NCI-H748 (cell line): ENCODE results near the gene ATP6V1G2.
A peak's percentile ranks its signal among the peaks of the same experiment; 100 is the strongest.

Source experiments
- DNase-seq: peaks from one replicate; lab custom pipeline; 2025; ENCODE audit not compliant: unreplicated experiment; lab: John Stamatoyannopoulos, UW

ATP6V1G2 gene

GRCh38 chr6:31575952-31576685, 29.7 kb upstream of the ATP6V1G2 start:
- no peak for DNase-seq

DNA sequence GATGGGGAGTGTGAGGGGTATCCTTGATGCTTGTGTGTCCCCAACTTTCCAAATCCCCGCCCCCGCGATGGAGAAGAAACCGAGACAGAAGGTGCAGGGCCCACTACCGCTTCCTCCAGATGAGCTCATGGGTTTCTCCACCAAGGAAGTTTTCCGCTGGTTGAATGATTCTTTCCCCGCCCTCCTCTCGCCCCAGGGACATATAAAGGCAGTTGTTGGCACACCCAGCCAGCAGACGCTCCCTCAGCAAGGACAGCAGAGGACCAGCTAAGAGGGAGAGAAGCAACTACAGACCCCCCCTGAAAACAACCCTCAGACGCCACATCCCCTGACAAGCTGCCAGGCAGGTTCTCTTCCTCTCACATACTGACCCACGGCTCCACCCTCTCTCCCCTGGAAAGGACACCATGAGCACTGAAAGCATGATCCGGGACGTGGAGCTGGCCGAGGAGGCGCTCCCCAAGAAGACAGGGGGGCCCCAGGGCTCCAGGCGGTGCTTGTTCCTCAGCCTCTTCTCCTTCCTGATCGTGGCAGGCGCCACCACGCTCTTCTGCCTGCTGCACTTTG, 29.0 kb upstream of the ATP6V1G2 start, which contains the start of gene TNF:
TSS of gene TNF (plus strand) at position 231 of the 567 bp plus-strand sequence. CDS start at position 408, 177 bp downstream.
- DNase-seq, result no peak

DNA sequence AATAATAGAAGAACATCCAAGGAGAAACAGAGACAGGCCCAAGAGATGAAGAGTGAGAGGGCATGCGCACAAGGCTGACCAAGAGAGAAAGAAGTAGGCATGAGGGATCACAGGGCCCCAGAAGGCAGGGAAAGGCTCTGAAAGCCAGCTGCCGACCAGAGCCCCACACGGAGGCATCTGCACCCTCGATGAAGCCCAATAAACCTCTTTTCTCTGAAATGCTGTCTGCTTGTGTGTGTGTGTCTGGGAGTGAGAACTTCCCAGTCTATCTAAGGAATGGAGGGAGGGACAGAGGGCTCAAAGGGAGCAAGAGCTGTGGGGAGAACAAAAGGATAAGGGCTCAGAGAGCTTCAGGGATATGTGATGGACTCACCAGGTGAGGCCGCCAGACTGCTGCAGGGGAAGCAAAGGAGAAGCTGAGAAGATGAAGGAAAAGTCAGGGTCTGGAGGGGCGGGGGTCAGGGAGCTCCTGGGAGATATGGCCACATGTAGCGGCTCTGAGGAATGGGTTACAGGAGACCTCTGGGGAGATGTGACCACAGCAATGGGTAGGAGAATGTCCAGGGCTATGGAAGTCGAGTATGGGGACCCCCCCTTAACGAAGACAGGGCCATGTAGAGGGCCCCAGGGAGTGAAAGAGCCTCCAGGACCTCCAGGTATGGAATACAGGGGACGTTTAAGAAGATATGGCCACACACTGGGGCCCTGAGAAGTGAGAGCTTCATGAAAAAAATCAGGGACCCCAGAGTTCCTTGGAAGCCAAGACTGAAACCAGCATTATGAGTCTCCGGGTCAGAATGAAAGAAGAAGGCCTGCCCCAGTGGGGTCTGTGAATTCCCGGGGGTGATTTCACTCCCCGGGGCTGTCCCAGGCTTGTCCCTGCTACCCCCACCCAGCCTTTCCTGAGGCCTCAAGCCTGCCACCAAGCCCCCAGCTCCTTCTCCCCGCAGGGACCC, 28.0 kb upstream of the ATP6V1G2 start:
- no peak for DNase-seq

DNA sequence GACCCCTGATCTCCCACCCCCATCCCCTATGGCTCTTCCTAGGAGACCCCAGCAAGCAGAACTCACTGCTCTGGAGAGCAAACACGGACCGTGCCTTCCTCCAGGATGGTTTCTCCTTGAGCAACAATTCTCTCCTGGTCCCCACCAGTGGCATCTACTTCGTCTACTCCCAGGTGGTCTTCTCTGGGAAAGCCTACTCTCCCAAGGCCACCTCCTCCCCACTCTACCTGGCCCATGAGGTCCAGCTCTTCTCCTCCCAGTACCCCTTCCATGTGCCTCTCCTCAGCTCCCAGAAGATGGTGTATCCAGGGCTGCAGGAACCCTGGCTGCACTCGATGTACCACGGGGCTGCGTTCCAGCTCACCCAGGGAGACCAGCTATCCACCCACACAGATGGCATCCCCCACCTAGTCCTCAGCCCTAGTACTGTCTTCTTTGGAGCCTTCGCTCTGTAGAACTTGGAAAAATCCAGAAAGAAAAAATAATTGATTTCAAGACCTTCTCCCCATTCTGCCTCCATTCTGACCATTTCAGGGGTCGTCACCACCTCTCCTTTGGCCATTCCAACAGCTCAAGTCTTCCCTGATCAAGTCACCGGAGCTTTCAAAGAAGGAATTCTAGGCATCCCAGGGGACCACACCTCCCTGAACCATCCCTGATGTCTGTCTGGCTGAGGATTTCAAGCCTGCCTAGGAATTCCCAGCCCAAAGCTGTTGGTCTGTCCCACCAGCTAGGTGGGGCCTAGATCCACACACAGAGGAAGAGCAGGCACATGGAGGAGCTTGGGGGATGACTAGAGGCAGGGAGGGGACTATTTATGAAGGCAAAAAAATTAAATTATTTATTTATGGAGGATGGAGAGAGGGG, 27.1 kb upstream of the ATP6V1G2 start:
- DNase-seq, result no peak

GRCh38 chr6:31572041-31572911, 25.9 kb upstream of the ATP6V1G2 start, which contains the start of gene LTA:
Gene LTA, plus strand, starts transcription at chr6:31572289. Its CDS starts 454 bp downstream, at chr6:31572743.
- DNase-seq, result no peak

DNA sequence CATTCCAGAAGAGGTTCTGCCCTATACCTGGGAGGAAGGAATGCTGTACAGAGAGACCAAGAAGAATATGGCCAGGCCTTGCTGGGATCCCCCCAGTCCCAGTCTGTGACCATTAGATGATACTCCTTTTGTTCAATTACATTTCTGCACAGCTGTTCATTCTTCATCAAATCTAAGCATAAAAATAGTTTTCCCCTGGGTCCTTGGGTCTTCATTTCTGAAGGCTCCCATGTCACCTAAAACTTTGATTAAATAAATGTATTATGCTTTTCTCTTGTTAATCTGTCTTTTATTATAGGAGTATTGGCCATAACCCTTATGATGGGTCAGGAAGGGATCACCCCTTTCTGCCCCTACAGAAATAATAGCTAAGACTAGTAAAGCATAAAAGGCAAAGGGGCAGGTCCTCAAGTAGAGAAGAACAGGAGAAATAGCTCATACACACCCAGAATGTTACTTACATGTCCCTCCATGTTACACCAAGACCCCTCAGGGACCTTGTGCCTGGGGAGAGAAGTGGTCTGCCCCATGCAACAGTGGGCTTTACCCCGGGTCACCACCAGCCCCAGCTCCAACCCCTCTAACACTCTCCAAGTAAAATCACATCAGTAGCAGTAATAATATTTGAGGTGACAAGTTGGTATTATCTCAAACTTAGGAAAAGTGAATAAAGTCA, 23.6 kb upstream of the ATP6V1G2 start:
- no peak for DNase-seq

DNA sequence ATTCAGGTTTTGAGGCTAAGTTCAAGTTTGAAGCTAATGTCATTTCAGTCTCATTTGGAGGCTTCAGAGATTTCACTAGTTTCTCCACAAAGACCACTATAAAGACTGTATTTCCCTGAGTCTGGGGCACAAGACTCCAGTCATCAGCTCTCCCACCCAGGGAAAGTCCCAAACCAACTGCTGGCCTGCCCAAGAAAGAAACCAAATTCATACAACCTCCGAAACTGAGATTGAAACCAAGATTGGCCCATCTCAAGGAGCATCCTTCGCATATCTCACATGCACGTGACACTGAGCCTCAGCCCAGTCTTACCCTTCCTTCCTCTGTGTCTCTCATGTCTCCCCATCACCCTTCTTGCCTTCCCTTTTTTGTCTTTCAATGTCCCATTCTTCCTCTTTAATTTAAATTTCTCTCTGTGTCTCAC, 22.1 kb upstream of the ATP6V1G2 start:
- DNase-seq, result no peak

DNA sequence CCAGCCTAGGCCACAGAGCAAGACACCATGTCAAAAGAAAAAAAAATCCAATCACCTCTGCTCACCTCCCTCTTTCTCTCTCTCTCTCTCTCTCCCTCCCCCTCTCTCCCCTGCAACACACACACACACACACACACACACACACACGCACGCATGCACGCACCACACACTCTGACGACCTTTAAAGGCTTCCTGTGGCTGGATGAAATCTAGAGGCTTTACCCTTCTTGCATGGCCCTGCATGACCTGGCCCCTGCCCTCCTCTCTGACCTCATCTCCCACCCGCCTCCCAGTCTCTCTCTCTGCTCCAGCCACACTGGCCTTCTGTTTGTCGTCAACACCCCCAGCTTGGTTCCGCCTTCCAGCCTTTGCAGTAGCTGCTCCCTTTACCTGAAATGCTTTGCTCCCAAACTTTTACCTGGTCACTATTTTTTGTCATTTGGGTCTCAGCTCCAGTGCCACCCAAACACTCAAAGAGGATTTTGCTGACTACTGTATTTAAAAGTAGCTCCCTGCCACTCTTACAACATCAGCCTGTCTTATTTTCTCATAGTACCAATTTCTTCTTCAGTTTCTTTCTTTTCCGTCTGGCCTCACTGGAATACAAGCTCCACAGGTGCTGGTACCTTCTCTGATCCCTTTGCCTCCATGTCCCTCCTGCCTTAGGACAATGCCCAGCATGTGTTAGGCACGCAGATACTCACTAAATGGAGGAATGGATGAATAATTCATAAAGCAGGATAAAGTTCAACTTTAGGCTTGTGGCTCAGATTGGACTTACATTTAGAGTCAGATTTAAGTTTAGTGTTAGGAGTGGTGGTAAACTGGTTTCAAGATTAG, 21.3 kb upstream of the ATP6V1G2 start:
- DNase-seq, result no peak

DNA sequence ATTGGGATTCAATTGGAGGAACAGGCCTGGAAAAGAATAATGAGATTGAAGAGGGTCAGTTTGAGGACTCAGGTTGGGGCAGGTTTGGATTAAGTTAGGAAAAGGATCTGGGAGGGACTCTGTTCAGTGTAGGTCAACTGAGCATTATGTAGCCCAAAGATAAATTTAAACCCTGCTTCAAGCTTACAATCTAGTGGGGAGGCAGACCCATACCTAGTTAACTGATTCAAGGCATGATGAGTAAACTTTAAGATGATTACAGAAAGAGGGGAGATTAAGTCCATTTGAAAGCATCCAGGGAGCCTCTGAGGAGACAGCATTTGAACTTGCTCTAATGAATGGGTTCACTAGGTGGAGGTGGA, 14.3 kb upstream of the ATP6V1G2 start:
- DNase-seq, result no peak

DNA sequence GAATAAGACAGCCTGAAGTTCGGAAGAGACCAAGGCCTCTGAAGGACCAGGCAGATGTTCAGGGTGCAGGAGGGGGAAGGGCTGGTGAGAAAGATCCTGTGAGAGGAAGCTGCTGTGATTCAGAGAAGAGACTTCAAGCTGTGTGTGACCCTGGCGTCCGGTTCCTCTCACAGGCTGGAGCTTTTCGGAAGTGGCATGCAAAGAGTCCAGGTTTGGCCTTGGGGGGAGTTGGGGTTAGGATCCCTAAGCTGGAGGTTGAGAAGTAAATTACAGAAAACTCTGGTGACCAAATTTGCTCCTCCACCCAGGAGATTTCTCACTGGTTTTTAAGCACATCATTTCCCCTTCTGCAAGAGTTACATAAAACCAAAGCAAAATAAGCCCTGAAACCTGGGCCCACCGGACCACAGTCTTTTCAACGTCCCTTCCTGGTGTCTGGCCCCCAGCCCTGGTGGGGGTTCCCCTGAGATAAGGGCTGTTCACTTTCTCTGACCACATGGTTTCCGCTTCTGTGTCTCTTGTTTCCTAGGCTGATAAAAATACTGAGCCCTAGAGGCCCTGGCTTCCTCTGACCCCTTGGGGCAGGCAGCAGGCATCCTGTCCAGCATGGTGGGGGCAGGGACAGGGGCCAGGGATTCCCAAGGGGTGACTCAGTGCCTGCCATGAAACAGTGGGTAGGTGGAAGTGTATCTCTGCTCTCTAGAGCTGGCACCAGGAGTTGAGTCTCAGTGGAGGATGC, 13.7 kb upstream of the ATP6V1G2 start:
- DNase-seq, result no peak

GRCh38 chr6:31559606-31559957, 13.2 kb upstream of the ATP6V1G2 start:
- no peak for DNase-seq

DNA sequence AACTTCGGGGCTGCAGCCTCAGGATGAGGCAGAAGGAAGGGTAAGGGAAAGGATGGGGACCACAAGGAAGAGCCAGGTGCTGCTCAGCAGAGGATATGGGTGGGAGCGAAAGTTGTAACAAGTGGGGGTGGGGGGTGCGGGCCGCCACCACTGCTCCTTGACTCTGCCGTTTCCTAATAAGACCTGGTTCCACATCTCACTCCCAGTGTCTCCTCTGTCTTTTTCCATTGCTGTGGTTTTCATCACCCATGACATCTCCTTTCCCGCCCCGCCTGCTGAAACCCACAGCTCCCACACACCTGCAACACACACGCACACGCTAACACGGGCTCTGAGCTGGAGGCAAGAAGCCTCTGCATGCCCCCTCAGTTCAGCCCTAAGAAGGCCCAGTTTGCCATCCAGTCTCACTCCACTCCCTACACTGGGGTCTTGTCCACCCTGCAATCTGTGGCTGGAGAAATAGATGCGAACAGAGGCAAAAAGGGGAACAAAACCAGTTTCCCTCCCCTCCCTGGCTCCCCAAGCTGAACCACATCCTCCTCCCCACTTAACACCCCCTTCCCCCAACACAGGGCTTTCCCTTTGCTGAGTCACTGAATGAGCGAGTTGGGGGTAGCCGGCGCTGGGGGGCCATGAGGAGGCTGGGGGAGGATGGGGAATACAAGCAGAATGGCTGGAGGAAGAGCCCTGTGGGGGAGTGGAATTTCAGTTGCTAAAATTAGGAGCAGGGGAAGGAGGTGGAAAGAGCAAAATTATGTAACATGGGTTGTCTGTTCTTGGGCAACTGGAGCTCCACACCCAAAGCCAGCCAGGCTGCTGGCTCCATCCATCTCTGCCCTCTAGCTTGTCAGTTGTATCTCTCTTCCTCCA, 12.5 kb upstream of the ATP6V1G2 start:
- no peak for DNase-seq

DNA sequence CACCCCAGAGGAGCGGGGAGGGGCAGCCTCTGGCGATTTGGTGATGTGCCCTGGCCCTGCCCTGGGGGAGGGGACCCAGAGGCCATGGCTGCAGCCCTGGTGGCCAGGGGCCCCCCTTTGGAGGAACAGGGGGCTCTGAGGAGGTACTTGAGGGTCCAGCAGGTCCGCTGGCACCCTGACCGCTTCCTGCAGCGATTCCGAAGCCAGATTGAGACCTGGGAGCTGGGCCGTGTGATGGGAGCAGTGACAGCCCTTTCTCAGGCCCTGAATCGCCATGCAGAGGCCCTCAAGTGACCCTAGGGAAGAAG, 11.9 kb upstream of the ATP6V1G2 start:
- no peak for DNase-seq

DNA sequence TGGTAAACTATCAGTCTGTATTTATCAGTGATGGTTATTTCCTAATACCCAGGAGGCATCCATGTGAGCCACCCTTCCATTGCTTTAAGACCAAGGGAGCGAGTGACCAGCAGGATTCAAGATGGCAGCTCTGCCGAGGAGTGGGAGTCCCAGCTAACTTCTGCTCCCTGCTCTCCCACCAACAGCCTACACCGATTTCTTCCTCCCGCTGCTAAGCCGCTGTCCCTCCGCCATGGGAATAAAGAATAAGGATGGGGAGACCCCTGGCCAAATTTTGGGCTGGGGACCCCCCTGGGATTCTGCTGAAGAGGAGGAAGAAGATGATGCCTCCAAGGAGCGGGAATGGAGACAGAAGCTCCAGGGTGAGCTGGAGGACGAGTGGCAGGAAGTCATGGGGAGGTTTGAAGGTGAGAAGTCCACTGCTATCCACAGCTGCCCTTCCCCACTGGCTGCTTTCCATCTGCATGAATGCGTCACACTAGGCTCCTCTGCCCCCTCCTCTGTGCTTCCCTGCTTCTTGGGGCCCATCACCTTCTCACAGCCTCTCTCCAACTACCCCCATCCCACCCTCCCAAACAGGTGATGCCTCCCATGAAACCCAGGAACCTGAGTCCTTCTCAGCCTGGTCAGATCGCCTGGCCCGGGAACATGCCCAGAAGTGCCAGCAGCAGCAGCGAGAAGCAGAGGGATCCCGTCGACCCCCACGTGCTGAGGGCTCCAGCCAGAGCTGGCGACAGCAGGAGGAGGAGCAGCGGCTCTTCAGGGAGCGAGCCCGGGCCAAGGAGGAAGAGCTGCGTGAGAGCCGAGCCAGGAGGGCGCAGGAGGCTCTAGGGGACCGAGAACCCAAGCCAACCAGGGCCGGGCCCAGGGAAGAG, 11.3 kb upstream of the ATP6V1G2 start:
- no peak for DNase-seq

GRCh38 chr6:31556307-31556706, 9.9 kb upstream of the ATP6V1G2 start:
- DNase-seq, result no peak

GRCh38 chr6:31551371-31551770, 5.0 kb upstream of the ATP6V1G2 start:
- DNase-seq, result peak; percentile 33
